Osteoblast (primary cell): ENCODE measurements around the gene HMSD. TPM values are rescaled to one million over a fixed set of nuclear protein-coding genes. Genes with fewer than 3 reads are reported as not detected.
A peak's percentile ranks its signal among the peaks of the same experiment; 100 is the strongest.

ENCODE experiments used
- DNase-seq: peaks from one replicate; pipeline ENCODE4 v3.0.0; 2011; ENCODE audit warnings: low spot score, mixed read lengths; ENCODE audit not compliant: insufficient read length; ENCODE audit errors: missing footprints
- H2AFZ ChIP-seq: 2 replicates; pipeline ENCODE4 v1.6.0; 2011; ENCODE audit warnings: mild to moderate bottlenecking, low read length
- H3K27ac ChIP-seq: 2 replicates; pipeline ENCODE4 v1.5.1; 2011; ENCODE audit warnings: mild to moderate bottlenecking, low read depth, low read length, moderate library complexity
- H3K27me3 ChIP-seq: 2 replicates; pipeline ENCODE4 v1.6.0; 2012; ENCODE audit warnings: mild to moderate bottlenecking, control low read depth, inconsistent platforms, low read length, moderate library complexity; ENCODE audit not compliant: insufficient read depth
- H3K36me3 ChIP-seq: 2 replicates; pipeline ENCODE4 v1.5.1; 2011; ENCODE audit warnings: mild to moderate bottlenecking, low read length, control low read depth, moderate library complexity; ENCODE audit not compliant: insufficient read depth
- H3K4me1 ChIP-seq: 2 replicates; pipeline ENCODE4 v1.5.1; 2011; ENCODE audit warnings: mild to moderate bottlenecking, low read length, control low read depth, moderate library complexity; ENCODE audit not compliant: insufficient read depth
- H3K4me2 ChIP-seq: 2 replicates; pipeline ENCODE4 v1.6.0; 2011; ENCODE audit warnings: mild to moderate bottlenecking, low read length; ENCODE audit not compliant: insufficient read depth
- H3K4me3 ChIP-seq: fragments of 200-600 bp; sonication (generic); 3 replicates; pipeline ENCODE4 v1.5.1; 2012; ENCODE audit warnings: mild to moderate bottlenecking, low read length, inconsistent platforms; ENCODE audit not compliant: insufficient read depth
- H3K79me2 ChIP-seq: 2 replicates; pipeline ENCODE4 v1.6.0; 2012; ENCODE audit warnings: mild to moderate bottlenecking, low read length, control low read depth, inconsistent platforms; ENCODE audit not compliant: insufficient read depth
- H3K9me3 ChIP-seq: 2 replicates; pipeline ENCODE4 v1.5.1; 2011; ENCODE audit warnings: low read depth, low read length, control low read depth
- H4K20me1 ChIP-seq: 2 replicates; pipeline ENCODE4 v1.6.0; 2012; ENCODE audit warnings: mild to moderate bottlenecking, low read length, control low read depth; ENCODE audit not compliant: insufficient read depth
- CTCF ChIP-seq: IDR thresholded peaks from 2 replicates; pipeline ENCODE4 v1.5.1; 2011; ENCODE audit warnings: mild to moderate bottlenecking, low read depth, low read length, moderate library complexity; ENCODE audit errors: extremely low read depth
- total RNA-seq: library from RNA; depleted of rRNA; stranded (reverse); fragments of >200 nt; gene quantifications from 2 replicates; pipeline ENCODE4 v1.2.3, GENCODE V29; 2012

HMSD gene
- total RNA-seq, 1 donor = 1.4 TPM

GRCh38 chr18:63992751-63993150, 43.6 kb downstream of the HMSD start:
- Histone ChIP-seq H3K27ac (no peak overlapping the region), H3K4me2 (no peak overlapping the region)
- no peak for TF ChIP-seq CTCF

GRCh38 chr18:63994783-63995399, 45.8 kb downstream of the HMSD start:
- H3K4me1 ChIP-seq = peaks cover 14% of the 10 kb centered on the region
- peaks cover 2% of the 10 kb centered on the region for H3K9me3 ChIP-seq
- H3K4me3 ChIP-seq = no peak overlapping the region
- no peaks in the 10 kb centered on the region for H3K79me2 ChIP-seq
- no peak overlapping the region for H2AFZ ChIP-seq
- TF ChIP-seq CTCF = peak; percentile 95
- H3K27me3 ChIP-seq = no peaks in the 10 kb centered on the region
- peaks cover 2% of the 10 kb centered on the region for H4K20me1 ChIP-seq
- H3K4me2 ChIP-seq = no peak overlapping the region
- no peak overlapping the region for H3K27ac ChIP-seq
- H3K36me3 ChIP-seq = no peaks in the 10 kb centered on the region
- DNase-seq = peak; percentile 90

More at GRCh38 chr18:63992751-63993150, 43.6 kb downstream of the HMSD start:
- no peak overlapping the region for H3K4me3 ChIP-seq
- peaks cover 2% of the 10 kb centered on the region for H4K20me1 ChIP-seq
- H3K27me3 ChIP-seq = no peaks in the 10 kb centered on the region
- no peak for DNase-seq
- peaks cover 2% of the 10 kb centered on the region for H3K9me3 ChIP-seq
- H3K79me2 ChIP-seq = no peaks in the 10 kb centered on the region
- peaks cover 11% of the 10 kb centered on the region for H3K4me1 ChIP-seq
- H2AFZ ChIP-seq = no peak overlapping the region
- peaks cover 5% of the 10 kb centered on the region for H3K36me3 ChIP-seq

- peaks cover 2% of the 10 kb centered on the region for H4K20me1 ChIP-seq
- TF ChIP-seq CTCF = no peak
- peaks cover 2% of the 10 kb centered on the region for H3K9me3 ChIP-seq
- peaks cover 14% of the 10 kb centered on the region for H3K4me1 ChIP-seq
- H3K27me3 ChIP-seq = peaks cover 5% of the 10 kb centered on the region
- H3K27ac ChIP-seq = peak overlapping the region; percentile 23
- H3K79me2 ChIP-seq = no peaks in the 10 kb centered on the region
- no peak overlapping the region for H2AFZ ChIP-seq
- H3K4me2 ChIP-seq = peak overlapping the region; percentile 50
- H3K4me3 ChIP-seq = no peak overlapping the region
- DNase-seq = no peak
- H3K36me3 ChIP-seq = no peaks in the 10 kb centered on the region
These were observed 47.9 kb downstream of the HMSD start for GRCh38 chr18:63997041-63997440.

- H3K9me3 ChIP-seq = peaks cover 2% of the 10 kb centered on the region
- no peak overlapping the region for H2AFZ ChIP-seq
- DNase-seq = peak; percentile 84
- peak overlapping the region; percentile 23 for H3K27ac ChIP-seq
- H4K20me1 ChIP-seq = peaks cover 2% of the 10 kb centered on the region
- H3K4me2 ChIP-seq = peak overlapping the region; percentile 50
- H3K79me2 ChIP-seq = no peaks in the 10 kb centered on the region
- peaks cover 14% of the 10 kb centered on the region for H3K4me1 ChIP-seq
- no peaks in the 10 kb centered on the region for H3K36me3 ChIP-seq
- no peak for TF ChIP-seq CTCF
- H3K4me3 ChIP-seq = no peak overlapping the region
- peaks cover 9% of the 10 kb centered on the region for H3K27me3 ChIP-seq
These were observed 48.5 kb downstream of the HMSD start for GRCh38 chr18:63997606-63998005.
